HG03432 (cell line): ENCODE data around the gene ARMC6.
"Not testable (repeated sequence)": the region's sequence is repeated elsewhere in the genome, so short reads cannot be mapped to it uniquely, and the experiment has no call there.

ENCODE experiments used
- ATAC-seq: cut with Tn5 transposase; IDR thresholded peaks from one replicate; pipeline ENCODE4 v1.9.1; 2021; ENCODE audit warnings: mild to moderate bottlenecking, moderate library complexity; ENCODE audit not compliant: unreplicated experiment

The ARMC6 gene

GRCh38 chr19:19022380-19022961 is 10.9 kb upstream of the ARMC6 start:
- no peak for ATAC-seq

GRCh38 chr19:19023376-19023775 is 10.0 kb upstream of the ARMC6 start:
- not testable (repeated sequence) for ATAC-seq

- no peak for ATAC-seq
Measured at GRCh38 chr19:19025861-19026260, 7.5 kb upstream of the ARMC6 start.

- ATAC-seq: no peak
Measured at GRCh38 chr19:19026299-19026971, 7.0 kb upstream of the ARMC6 start.

GRCh38 chr19:19027228-19027627 is 6.2 kb upstream of the ARMC6 start:
- no peak for ATAC-seq

- ATAC-seq: no peak
Measured at GRCh38 chr19:19028526-19028925, 4.9 kb upstream of the ARMC6 start.

GRCh38 chr19:19031891-19032290 is 1.5 kb upstream of the ARMC6 start:
- no peak for ATAC-seq

GRCh38 chr19:19032420-19033175 is 805 bp upstream of the ARMC6 start:
- ATAC-seq: no peak

GRCh38 chr19:19033176-19033425 is 302 bp upstream of the ARMC6 start:
- ATAC-seq: peak; percentile 31

GRCh38 chr19:19034204-19034624 is 811 bp downstream of the ARMC6 start:
- ATAC-seq: peak; percentile 35

- ATAC-seq: no peak
Measured at GRCh38 chr19:19039901-19040300, 6.5 kb downstream of the ARMC6 start.

GRCh38 chr19:19040417-19040816 is 7.0 kb downstream of the ARMC6 start:
- no peak for ATAC-seq

- ATAC-seq: no peak
Measured at GRCh38 chr19:19042732-19043280, 9.4 kb downstream of the ARMC6 start.

GRCh38 chr19:19043481-19043880 is 10.1 kb downstream of the ARMC6 start:
- ATAC-seq: no peak

GRCh38 chr19:19043881-19044280 is 10.5 kb downstream of the ARMC6 start:
- ATAC-seq: no peak

- no peak for ATAC-seq
Measured at GRCh38 chr19:19049406-19049805, 16.0 kb downstream of the ARMC6 start.

GRCh38 chr19:19050104-19050503 is 16.7 kb downstream of the ARMC6 start:
- no peak for ATAC-seq

GRCh38 chr19:19050731-19051130 is 17.3 kb downstream of the ARMC6 start:
- ATAC-seq: no peak

GRCh38 chr19:19051478-19052213 is 18.2 kb downstream of the ARMC6 start:
- no peak for ATAC-seq

- ATAC-seq: no peak
Measured at GRCh38 chr19:19052921-19053320, 19.5 kb downstream of the ARMC6 start.

- no peak for ATAC-seq
Measured at GRCh38 chr19:19053508-19054314, 20.3 kb downstream of the ARMC6 start.
